ENCODE data around the gene NKAIN2. TPM values are rescaled to one million over a fixed set of nuclear protein-coding genes. Genes with fewer than 3 reads are reported as not detected.
A peak's percentile ranks its signal among the peaks of the same experiment; 100 is the strongest.
"Not testable (repeated sequence)": the region's sequence is repeated elsewhere in the genome, so short reads cannot be mapped to it uniquely, and the experiment has no call there.

The NKAIN2 gene
- total and polyA plus RNA-seq, 8 donors, result 9.5 to 23.4 (median 18.9) TPM; not detected in 2

- TF ChIP-seq CTCF (IDR thresholded peaks at IDR 0.05), result no peak
- intact Hi-C loops (cut with DNase I), result no loop called here
- Histone ChIP-seq H3K27ac (no peak overlapping the region), H3K4me3 (no peak overlapping the region), H3K27me3 (no peaks in the 10 kb centered on the region), H3K9me3 (peaks cover 0 to 4% of the 10 kb centered on the region in 2 donors), H3K4me1 (no peaks in the 10 kb centered on the region), H3K36me3 (no peaks in the 10 kb centered on the region)
- no peak for DNase-seq
- ATAC-seq, result no peak
Measured at GRCh38 chr6:124393536-124393935, 589.9 kb downstream of the NKAIN2 start.

DNA sequence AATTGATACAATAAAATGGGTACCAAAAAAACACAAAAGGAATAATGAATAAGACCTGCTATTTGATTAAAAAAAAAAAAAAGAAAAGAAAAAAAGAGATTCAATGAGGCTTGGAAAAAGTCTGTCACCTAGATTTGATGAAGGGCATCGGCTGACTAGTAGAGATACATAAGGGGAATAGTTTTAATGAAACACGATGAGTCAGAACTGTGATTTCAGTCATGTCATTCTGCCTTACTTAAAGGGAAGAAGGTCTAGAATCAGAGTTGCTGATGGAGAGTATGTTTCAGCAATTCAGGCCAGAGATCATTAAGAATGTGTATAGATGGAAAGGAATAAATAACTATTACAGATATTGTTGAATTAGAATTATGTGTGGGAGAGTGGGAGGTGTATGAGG is 592.7 kb downstream of the NKAIN2 start:
- Histone ChIP-seq H3K9me3 (no peaks in the 10 kb centered on the region), H3K4me1 (no peaks in the 10 kb centered on the region), H3K27me3 (no peaks in the 10 kb centered on the region), H3K36me3 (no peaks in the 10 kb centered on the region), H3K27ac (no peak overlapping the region), H3K4me3 (no peak overlapping the region)
- TF ChIP-seq CTCF (IDR thresholded peaks at IDR 0.05), result no peak
- intact Hi-C loops (cut with DNase I), result no loop called here
- DNase-seq (no peak), ATAC-seq (no peak)

DNA sequence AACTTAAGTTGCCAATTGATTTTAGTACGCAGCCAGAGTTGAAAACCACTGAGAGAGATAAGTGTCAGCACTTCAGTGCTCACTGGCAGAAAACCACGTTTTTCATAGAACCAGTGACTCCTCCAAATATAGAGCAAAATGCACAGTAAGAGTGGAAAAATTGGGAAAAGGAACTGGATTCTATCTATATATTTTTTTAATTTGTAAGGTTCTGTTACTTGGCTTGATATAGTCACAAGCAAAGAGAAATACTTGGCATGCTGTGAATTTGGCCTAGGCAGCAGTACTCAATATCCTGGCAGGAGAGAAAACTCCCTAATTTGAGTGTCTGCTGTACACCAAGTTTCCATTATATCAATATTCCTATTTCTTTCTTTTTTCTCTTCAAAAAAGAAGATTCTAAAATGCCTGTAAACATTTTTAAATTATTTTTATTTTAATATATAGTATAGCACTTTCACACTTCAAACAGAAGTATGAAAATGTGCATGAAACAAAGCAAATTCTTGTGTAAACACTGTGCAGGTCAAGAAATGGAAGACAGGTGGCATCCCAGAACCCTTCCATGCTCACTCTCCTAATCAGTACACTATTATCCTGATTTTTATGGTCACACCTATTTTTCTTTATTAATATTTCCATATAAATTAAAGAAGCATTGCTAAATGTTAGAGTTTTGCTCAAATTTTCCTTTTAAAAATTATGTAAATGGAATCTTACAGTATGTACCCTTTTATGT is 596.8 kb downstream of the NKAIN2 start:
- no peak overlapping the region for H3K27ac ChIP-seq
- DNase-seq (no peak), ATAC-seq (no peak)
- TF ChIP-seq CTCF (IDR thresholded peaks at IDR 0.05), result no peak
- H3K4me3 ChIP-seq, result no peak overlapping the region
- no peaks in the 10 kb centered on the region for H3K4me1 ChIP-seq
- no peaks in the 10 kb centered on the region for H3K36me3 ChIP-seq
- H3K9me3 ChIP-seq, result no peaks in the 10 kb centered on the region
- intact Hi-C loops (cut with DNase I), result no loop called here
- H3K27me3 ChIP-seq, result no peaks in the 10 kb centered on the region

- ATAC-seq; intact Hi-C loops (cut with DNase I): not testable (repeated sequence)
Measured at GRCh38 chr6:124410425-124410824, 606.8 kb downstream of the NKAIN2 start.

GRCh38 chr6:124412657-124413056 is 609.0 kb downstream of the NKAIN2 start:
- intact Hi-C loops (cut with DNase I); DNase-seq; H3K4me1 ChIP-seq; H3K27me3 ChIP-seq; H3K36me3 ChIP-seq; H3K27ac ChIP-seq; ATAC-seq; H3K4me3 ChIP-seq: not testable (repeated sequence)
- H3K9me3 ChIP-seq, result peaks cover 0 to 11% of the 10 kb centered on the region in 2 donors

More at GRCh38 chr6:124410425-124410824, 606.8 kb downstream of the NKAIN2 start:
- H3K4me3 ChIP-seq, H3K36me3 ChIP-seq, DNase-seq, H3K27ac ChIP-seq, H3K27me3 ChIP-seq, H3K4me1 ChIP-seq: not testable (repeated sequence)
- H3K9me3 ChIP-seq, result peaks cover 0 to 11% of the 10 kb centered on the region in 2 donors

DNA sequence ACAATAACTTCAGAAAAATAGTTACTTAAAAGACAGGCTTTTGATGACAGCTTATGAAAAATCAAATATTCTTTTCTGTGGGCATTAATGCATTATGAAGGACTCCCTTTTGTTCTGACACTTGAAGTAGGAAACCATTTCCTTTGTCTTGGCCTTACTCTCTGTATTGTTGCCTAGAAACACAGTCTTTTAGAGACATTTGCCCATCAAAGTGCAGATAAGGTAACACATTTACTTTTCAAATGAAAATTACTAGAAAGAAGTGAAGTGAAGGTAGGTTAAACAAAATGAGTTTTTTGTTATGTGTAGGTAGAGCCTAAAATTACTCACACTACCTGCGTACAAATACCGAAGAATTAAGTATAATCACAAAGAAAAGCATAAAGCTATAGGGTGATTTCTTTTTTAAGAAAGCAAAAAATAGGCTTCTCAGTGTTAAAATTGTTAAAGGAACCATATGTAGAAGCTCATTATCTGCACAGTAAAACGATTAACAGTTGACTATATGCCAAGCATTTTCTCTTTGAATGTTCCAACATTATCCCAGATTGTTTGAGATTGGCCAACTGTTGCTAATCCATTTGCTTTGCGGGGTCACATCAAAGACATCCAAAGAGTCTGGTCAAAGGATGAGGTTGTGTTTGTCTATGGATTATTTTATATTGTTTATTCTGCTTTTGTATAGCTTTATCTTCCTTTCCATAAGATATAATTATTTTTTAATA is 616.6 kb downstream of the NKAIN2 start:
- DNase-seq, result peak in 2 of 4 donors; percentile 69 to 80
- Histone ChIP-seq H3K27me3 (no peaks in the 10 kb centered on the region), H3K4me3 (no peak overlapping the region), H3K9me3 (no peaks in the 10 kb centered on the region), H3K4me1 (no peaks in the 10 kb centered on the region), H3K36me3 (no peaks in the 10 kb centered on the region), H3K27ac (no peak overlapping the region)
- intact Hi-C loops (cut with DNase I), result no loop called here
- no peak for ATAC-seq
- no peak for TF ChIP-seq CTCF (IDR thresholded peaks at IDR 0.05)
